ENCODE measurements around the gene ADAM8.
A peak's percentile ranks its signal among the peaks of the same experiment; 100 is the strongest.
"Not testable (repeated sequence)": the region's sequence is repeated elsewhere in the genome, so short reads cannot be mapped to it uniquely, and the experiment has no call there.

The ADAM8 gene

DNA sequence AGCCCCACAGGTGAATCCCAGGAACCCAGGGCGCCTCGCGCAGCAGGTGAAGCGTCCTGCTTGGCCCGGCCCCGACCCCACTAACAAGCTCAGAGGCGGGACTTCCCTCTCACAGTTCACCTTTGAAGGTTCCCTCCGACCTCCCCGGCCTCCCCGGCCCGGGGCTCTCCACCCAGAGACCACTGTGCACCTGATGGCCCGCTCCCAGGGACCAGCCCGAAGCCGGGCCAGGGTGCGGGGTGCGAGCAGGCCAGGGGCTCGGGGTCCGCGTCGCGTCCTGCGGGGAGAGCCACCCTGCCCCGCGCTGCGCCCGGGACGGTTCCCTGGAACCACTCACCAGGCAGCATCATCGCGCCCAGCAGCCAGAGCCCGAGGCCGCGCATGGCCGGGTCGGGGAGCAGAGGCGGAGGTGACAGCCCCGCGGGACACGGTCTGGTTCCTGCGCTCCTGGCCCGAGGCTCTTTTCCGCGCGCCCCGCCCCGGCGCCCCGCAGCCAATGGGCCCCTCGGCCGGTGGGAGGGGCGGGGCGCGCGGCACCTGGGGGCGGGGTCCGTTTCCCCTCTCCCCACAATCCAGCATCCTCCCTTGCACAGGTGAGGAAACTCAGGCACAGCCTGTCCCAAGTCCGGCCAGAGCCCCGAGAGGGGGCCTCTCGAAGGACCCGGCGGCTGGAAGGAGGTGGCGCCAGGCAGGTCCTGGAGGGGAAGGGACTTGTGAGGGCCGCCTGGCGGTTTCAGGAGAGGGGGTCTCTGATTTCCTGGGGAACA lies at the start of gene ADAM8:
Gene ADAM8 (minus strand): TSS at position 434 of the 767 bp plus-strand sequence. CDS start 51 bp downstream, at position 383.
- peaks cover 8% of the 10 kb centered on the region for H3K27me3 ChIP-seq (replicated peaks; ENCODE audit: control insufficient read depth, insufficient read depth, low read length)
- peak; percentile 27 for DNase-seq (ENCODE audit: low read depth)
- H3K4me1 ChIP-seq (ENCODE audit: control insufficient read depth, insufficient read depth, low read length), result no peaks in the 10 kb centered on the region
- no peak within 1 kb of the TSS for H3K9ac ChIP-seq (ENCODE audit: low read length)
- peaks cover 19% of the 10 kb centered on the region for H3K36me3 ChIP-seq (ENCODE audit: control insufficient read depth, insufficient read depth, low read length, severe bottlenecking)
- H3K9me3 ChIP-seq (ENCODE audit: control insufficient read depth, low read length), result no peaks in the 10 kb centered on the region
- no peak within 1 kb of the TSS for H3K4me3 ChIP-seq (ENCODE audit: low read length)

DNA sequence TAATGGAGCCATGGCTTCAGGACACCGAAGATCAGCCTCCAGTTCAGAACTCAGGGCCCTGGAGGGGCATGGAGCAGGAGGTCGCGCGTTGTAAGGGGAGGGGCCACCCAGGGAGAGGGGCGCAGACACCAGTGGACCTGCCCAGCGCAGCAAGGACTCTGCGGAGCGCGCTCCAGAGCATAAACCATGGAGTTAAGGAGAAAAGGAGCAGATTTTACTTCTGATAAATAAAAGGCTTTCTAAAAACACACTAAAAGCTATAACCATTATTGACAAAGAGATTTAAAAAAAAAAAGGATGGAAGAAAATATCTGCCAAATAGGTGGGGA lies 49.5 kb upstream of the ADAM8 start:
- Histone ChIP-seq H3K36me3 (ENCODE audit: control insufficient read depth, insufficient read depth, low read length, severe bottlenecking) (no peaks in the 10 kb centered on the region), H3K4me1 (ENCODE audit: control insufficient read depth, insufficient read depth, low read length) (no peaks in the 10 kb centered on the region), H3K4me3 (ENCODE audit: low read length) (peak overlapping the region; percentile 47), H3K9ac (ENCODE audit: low read length) (no peak overlapping the region), H3K9me3 (ENCODE audit: control insufficient read depth, low read length) (peaks cover 2% of the 10 kb centered on the region), H3K27me3 (replicated peaks; ENCODE audit: control insufficient read depth, insufficient read depth, low read length) (peaks cover 39% of the 10 kb centered on the region)
- DNase-seq (ENCODE audit: low read depth), result no peak

DNA sequence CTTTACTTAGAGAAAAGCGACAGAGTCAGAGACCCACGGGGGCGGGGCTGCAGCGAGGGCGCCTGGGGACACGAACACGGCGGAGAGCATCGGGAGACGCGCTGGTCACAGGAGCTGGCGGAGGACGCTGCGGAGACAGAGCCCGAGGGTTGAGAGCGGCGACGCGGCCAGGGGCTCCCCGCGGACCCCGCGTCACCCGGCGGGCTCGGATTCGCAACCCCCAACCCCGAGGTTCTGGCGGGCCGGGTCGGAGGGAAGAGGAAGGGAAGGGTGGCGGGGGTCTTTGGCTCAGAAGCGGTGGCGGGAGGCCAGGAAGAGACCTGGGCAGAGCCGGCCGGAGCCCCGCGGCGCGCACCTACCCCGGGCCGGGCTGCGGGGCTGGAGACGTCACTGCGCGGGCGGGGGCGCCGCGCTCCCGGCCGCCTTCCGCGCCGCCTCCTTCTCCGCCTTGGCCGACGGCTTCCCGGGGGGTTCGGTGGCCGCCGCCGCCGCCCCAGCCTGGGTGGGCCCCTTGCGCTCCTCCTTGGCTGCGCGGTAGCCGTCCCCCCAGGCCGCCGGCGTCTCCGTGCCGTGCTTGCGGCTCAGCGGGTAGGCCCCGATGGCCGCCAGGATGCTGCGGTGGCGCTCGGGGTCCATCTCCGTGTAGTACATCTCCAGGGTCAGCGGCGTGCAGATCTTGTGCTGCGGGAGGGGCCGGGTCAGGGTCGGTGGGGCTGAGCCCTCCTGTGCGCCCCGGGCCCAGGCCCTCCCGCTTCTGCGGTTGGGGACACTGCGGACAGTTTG lies 49.0 kb upstream of the ADAM8 start:
- Histone ChIP-seq H3K9ac (ENCODE audit: low read length) (no peak overlapping the region), H3K4me3 (ENCODE audit: low read length) (peak overlapping the region; percentile 47), H3K36me3 (ENCODE audit: control insufficient read depth, insufficient read depth, low read length, severe bottlenecking) (no peaks in the 10 kb centered on the region), H3K9me3 (ENCODE audit: control insufficient read depth, low read length) (peaks cover 6% of the 10 kb centered on the region), H3K27me3 (replicated peaks; ENCODE audit: control insufficient read depth, insufficient read depth, low read length) (peaks cover 34% of the 10 kb centered on the region), H3K4me1 (ENCODE audit: control insufficient read depth, insufficient read depth, low read length) (no peaks in the 10 kb centered on the region)
- peak; percentile 51 for DNase-seq (ENCODE audit: low read depth)

DNA sequence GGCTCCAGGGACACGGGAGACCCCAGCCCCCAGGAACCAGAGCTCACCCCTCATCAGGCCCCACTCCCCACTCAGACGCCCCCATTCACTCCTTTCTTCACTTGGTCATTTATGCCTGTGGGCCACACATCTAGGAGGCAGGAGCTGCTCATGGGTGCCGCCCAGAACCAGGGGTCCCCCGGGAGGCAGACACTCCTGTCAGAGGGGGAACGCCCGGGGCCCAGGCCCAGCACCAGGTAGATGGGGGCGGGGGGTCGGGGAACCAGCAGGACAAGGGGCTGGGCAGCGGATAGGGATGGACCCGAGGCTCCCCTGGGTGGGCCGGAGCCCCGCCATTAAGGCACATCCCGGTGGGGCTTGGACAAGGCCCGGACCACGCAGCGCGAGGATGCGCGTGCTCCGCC lies 48.2 kb upstream of the ADAM8 start:
- no peaks in the 10 kb centered on the region for H3K36me3 ChIP-seq (ENCODE audit: control insufficient read depth, insufficient read depth, low read length, severe bottlenecking)
- no peaks in the 10 kb centered on the region for H3K4me1 ChIP-seq (ENCODE audit: control insufficient read depth, insufficient read depth, low read length)
- H3K9me3 ChIP-seq (ENCODE audit: control insufficient read depth, low read length), result peaks cover 6% of the 10 kb centered on the region
- peaks cover 39% of the 10 kb centered on the region for H3K27me3 ChIP-seq (replicated peaks; ENCODE audit: control insufficient read depth, insufficient read depth, low read length)
- DNase-seq (ENCODE audit: low read depth), result no peak
- no peak overlapping the region for H3K4me3 ChIP-seq (ENCODE audit: low read length)
- no peak overlapping the region for H3K9ac ChIP-seq (ENCODE audit: low read length)

- Histone ChIP-seq H3K27me3 (replicated peaks; ENCODE audit: control insufficient read depth, insufficient read depth, low read length) (peaks cover 39% of the 10 kb centered on the region), H3K4me1 (ENCODE audit: control insufficient read depth, insufficient read depth, low read length) (no peaks in the 10 kb centered on the region), H3K9me3 (ENCODE audit: control insufficient read depth, low read length) (peaks cover 6% of the 10 kb centered on the region), H3K36me3 (ENCODE audit: control insufficient read depth, insufficient read depth, low read length, severe bottlenecking) (no peaks in the 10 kb centered on the region), H3K9ac (ENCODE audit: low read length) (no peak overlapping the region), H3K4me3 (ENCODE audit: low read length) (no peak overlapping the region)
- peak; percentile 64 for DNase-seq (ENCODE audit: low read depth)
Observed at GRCh38 chr10:133324198-133324792, 47.6 kb upstream of the ADAM8 start.

GRCh38 chr10:133322064-133322709 lies 45.5 kb upstream of the ADAM8 start:
- not testable (repeated sequence) for H3K9ac ChIP-seq (ENCODE audit: low read length); H3K9me3 ChIP-seq (ENCODE audit: control insufficient read depth, low read length); H3K4me1 ChIP-seq (ENCODE audit: control insufficient read depth, insufficient read depth, low read length); H3K36me3 ChIP-seq (ENCODE audit: control insufficient read depth, insufficient read depth, low read length, severe bottlenecking); DNase-seq (ENCODE audit: low read depth); H3K4me3 ChIP-seq (ENCODE audit: low read length)
- peaks cover 28% of the 10 kb centered on the region for H3K27me3 ChIP-seq (replicated peaks; ENCODE audit: control insufficient read depth, insufficient read depth, low read length)

- peaks cover 15% of the 10 kb centered on the region for H3K27me3 ChIP-seq (replicated peaks; ENCODE audit: control insufficient read depth, insufficient read depth, low read length)
- not testable (repeated sequence) for H3K4me3 ChIP-seq (ENCODE audit: low read length); H3K9ac ChIP-seq (ENCODE audit: low read length); H3K9me3 ChIP-seq (ENCODE audit: control insufficient read depth, low read length); H3K4me1 ChIP-seq (ENCODE audit: control insufficient read depth, insufficient read depth, low read length); H3K36me3 ChIP-seq (ENCODE audit: control insufficient read depth, insufficient read depth, low read length, severe bottlenecking); DNase-seq (ENCODE audit: low read depth)
Observed at GRCh38 chr10:133320852-133321422, 44.3 kb upstream of the ADAM8 start.

- peak overlapping the region; percentile 56 for H3K4me3 ChIP-seq (ENCODE audit: low read length)
- no peaks in the 10 kb centered on the region for H3K36me3 ChIP-seq (ENCODE audit: control insufficient read depth, insufficient read depth, low read length, severe bottlenecking)
- peaks cover 12% of the 10 kb centered on the region for H3K27me3 ChIP-seq (replicated peaks; ENCODE audit: control insufficient read depth, insufficient read depth, low read length)
- no peak overlapping the region for H3K9ac ChIP-seq (ENCODE audit: low read length)
- no peaks in the 10 kb centered on the region for H3K4me1 ChIP-seq (ENCODE audit: control insufficient read depth, insufficient read depth, low read length)
- DNase-seq (ENCODE audit: low read depth), result peak; percentile 84
- H3K9me3 ChIP-seq (ENCODE audit: control insufficient read depth, low read length), result peaks cover 6% of the 10 kb centered on the region
Observed at GRCh38 chr10:133318494-133319127, 41.9 kb upstream of the ADAM8 start.

- Histone ChIP-seq H3K4me1 (ENCODE audit: control insufficient read depth, insufficient read depth, low read length) (no peaks in the 10 kb centered on the region), H3K9me3 (ENCODE audit: control insufficient read depth, low read length) (peaks cover 6% of the 10 kb centered on the region)
Observed at GRCh38 chr10:133316732-133317131, 40.1 kb upstream of the ADAM8 start.

GRCh38 chr10:133316266-133316665 lies 39.6 kb upstream of the ADAM8 start:
- Histone ChIP-seq H3K9ac (ENCODE audit: low read length) (no peak overlapping the region), H3K9me3 (ENCODE audit: control insufficient read depth, low read length) (peaks cover 5% of the 10 kb centered on the region), H3K36me3 (ENCODE audit: control insufficient read depth, insufficient read depth, low read length, severe bottlenecking) (peaks cover 14% of the 10 kb centered on the region), H3K4me1 (ENCODE audit: control insufficient read depth, insufficient read depth, low read length) (no peaks in the 10 kb centered on the region), H3K4me3 (ENCODE audit: low read length) (no peak overlapping the region), H3K27me3 (replicated peaks; ENCODE audit: control insufficient read depth, insufficient read depth, low read length) (peaks cover 12% of the 10 kb centered on the region)
- DNase-seq (ENCODE audit: low read depth), result no peak

More at GRCh38 chr10:133316732-133317131, 40.1 kb upstream of the ADAM8 start:
- no peak for DNase-seq (ENCODE audit: low read depth)
- Histone ChIP-seq H3K27me3 (replicated peaks; ENCODE audit: control insufficient read depth, insufficient read depth, low read length) (peaks cover 12% of the 10 kb centered on the region), H3K9ac (ENCODE audit: low read length) (no peak overlapping the region), H3K36me3 (ENCODE audit: control insufficient read depth, insufficient read depth, low read length, severe bottlenecking) (peaks cover 9% of the 10 kb centered on the region), H3K4me3 (ENCODE audit: low read length) (no peak overlapping the region)

All from adipocyte (in vitro differentiated cells).